Measurements from ENCODE around the gene MUC12. TPM values are rescaled to one million over a fixed set of nuclear protein-coding genes. Genes with fewer than 3 reads are reported as not detected.
"Not testable (repeated sequence)": the region's sequence is repeated elsewhere in the genome, so short reads cannot be mapped to it uniquely, and the experiment has no call there.

Gene MUC12
- total RNA-seq, 1 experiment from 2014 or later, result 3.8 TPM

DNA sequence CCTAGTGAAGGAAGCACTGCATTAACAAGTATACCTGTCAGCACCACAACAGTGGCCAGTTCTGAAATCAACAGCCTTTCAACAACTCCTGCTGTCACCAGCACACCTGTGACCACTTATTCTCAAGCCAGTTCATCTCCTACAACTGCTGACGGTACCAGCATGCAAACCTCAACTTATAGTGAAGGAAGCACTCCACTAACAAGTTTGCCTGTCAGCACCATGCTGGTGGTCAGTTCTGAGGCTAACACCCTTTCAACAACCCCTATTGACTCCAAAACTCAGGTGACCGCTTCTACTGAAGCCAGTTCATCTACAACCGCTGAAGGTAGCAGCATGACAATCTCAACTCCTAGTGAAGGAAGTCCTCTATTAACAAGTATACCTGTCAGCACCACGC lies 66.6 kb downstream of the MUC12 start:
- Histone ChIP-seq H3K36me3 (ENCODE audit: low read depth) (no peaks in the 10 kb centered on the region), H3K27me3 (ENCODE audit: insufficient read depth, low read depth) (peaks cover 94% of the 10 kb centered on the region), H3K4me1 (replicated peaks; ENCODE audit: insufficient read depth) (no peaks in the 10 kb centered on the region), H3F3A (ENCODE audit: insufficient read depth, low read depth) (no peaks in the 10 kb centered on the region), H4K20me1 (ENCODE audit: insufficient read depth) (no peaks in the 10 kb centered on the region), H3K4me2 (no peak overlapping the region), H3K9me3 (ENCODE audit: insufficient read depth, low read depth) (no peaks in the 10 kb centered on the region), H3K9me2 (ENCODE audit: insufficient read depth) (no peaks in the 10 kb centered on the region), H3K4me3 (no peak overlapping the region), H2AFZ (no peak overlapping the region), H3K79me2 (ENCODE audit: low read depth) (no peaks in the 10 kb centered on the region), H3K27ac (no peak overlapping the region)
- TF ChIP-seq, protein P1, sequence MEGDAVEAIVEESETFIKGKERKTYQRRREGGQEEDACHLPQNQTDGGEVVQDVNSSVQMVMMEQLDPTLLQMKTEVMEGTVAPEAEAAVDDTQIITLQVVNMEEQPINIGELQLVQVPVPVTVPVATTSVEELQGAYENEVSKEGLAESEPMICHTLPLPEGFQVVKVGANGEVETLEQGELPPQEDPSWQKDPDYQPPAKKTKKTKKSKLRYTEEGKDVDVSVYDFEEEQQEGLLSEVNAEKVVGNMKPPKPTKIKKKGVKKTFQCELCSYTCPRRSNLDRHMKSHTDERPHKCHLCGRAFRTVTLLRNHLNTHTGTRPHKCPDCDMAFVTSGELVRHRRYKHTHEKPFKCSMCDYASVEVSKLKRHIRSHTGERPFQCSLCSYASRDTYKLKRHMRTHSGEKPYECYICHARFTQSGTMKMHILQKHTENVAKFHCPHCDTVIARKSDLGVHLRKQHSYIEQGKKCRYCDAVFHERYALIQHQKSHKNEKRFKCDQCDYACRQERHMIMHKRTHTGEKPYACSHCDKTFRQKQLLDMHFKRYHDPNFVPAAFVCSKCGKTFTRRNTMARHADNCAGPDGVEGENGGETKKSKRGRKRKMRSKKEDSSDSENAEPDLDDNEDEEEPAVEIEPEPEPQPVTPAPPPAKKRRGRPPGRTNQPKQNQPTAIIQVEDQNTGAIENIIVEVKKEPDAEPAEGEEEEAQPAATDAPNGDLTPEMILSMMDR (conservative IDR thresholded peaks at IDR 0.05), result no peak
- TF ChIP-seq EZH2 (IDR thresholded peaks at IDR 0.05; ENCODE audit: low read depth), result no peak
- ChIA-PET POLR2A (ENCODE audit: unreplicated experiment) (no interaction called here), CTCF (no interaction called here)
- intact Hi-C loops (cut with micrococcal nuclease; ENCODE audit: unreplicated experiment), result no loop called here
- BruUV-seq (replicated peaks), result no TSS peak
- no peak for DNase-seq

DNA sequence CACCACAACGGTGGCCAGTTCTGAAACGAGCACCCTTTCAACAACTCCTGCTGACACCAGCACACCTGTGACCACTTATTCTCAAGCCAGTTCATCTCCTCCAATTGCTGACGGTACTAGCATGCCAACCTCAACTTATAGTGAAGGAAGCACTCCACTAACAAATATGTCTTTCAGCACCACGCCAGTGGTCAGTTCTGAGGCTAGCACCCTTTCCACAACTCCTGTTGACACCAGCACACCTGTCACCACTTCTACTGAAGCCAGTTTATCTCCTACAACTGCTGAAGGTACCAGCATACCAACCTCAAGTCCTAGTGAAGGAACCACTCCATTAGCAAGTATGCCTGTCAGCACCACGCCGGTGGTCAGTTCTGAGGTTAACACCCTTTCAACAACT lies 71.9 kb downstream of the MUC12 start:
- H3K27ac ChIP-seq; H3K36me3 ChIP-seq (ENCODE audit: low read depth); H3K4me2 ChIP-seq; POLR2A ChIA-PET (ENCODE audit: unreplicated experiment); CTCF ChIA-PET; H3K9me2 ChIP-seq (ENCODE audit: insufficient read depth); BruUV-seq (replicated peaks); H3K4me3 ChIP-seq; H4K20me1 ChIP-seq (ENCODE audit: insufficient read depth); H2AFZ ChIP-seq; H3K79me2 ChIP-seq (ENCODE audit: low read depth); DNase-seq; intact Hi-C loops (cut with micrococcal nuclease; ENCODE audit: unreplicated experiment); H3K9me3 ChIP-seq (ENCODE audit: insufficient read depth, low read depth); H3F3A ChIP-seq (ENCODE audit: insufficient read depth, low read depth); H3K4me1 ChIP-seq (replicated peaks; ENCODE audit: insufficient read depth): not testable (repeated sequence)
- H3K27me3 ChIP-seq (ENCODE audit: insufficient read depth, low read depth), result peaks cover 98% of the 10 kb centered on the region

DNA sequence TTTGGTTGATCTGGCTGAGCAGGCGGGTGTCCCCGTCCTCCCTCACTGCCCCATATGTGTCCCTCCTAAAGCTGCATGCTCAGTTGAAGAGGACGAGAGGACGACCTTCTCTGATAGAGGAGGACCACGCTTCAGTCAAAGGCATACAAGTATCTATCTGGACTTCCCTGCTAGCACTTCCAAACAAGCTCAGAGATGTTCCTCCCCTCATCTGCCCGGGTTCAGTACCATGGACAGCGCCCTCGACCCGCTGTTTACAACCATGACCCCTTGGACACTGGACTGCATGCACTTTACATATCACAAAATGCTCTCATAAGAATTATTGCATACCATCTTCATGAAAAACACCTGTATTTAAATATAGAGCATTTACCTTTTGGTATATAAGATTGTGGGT lies 89.0 kb downstream of the MUC12 start:
- TF ChIP-seq EZH2 (IDR thresholded peaks at IDR 0.05; ENCODE audit: low read depth), result no peak
- TF ChIP-seq, protein P1 (conservative IDR thresholded peaks at IDR 0.05), result no peak
- ChIA-PET POLR2A (ENCODE audit: unreplicated experiment) (no interaction called here), CTCF (interaction anchor here (1.0 kb wide), 2 partner anchors 100 to 169 kb away, joined by 4 to 6 read pairs; partner anchors contain the start of gene UFSP1)

GRCh38 chr7:101059620-101059942 lies 90.2 kb downstream of the MUC12 start:
- H3K27ac ChIP-seq, result no peak overlapping the region
- H3K4me3 ChIP-seq, result no peak overlapping the region
- no peak overlapping the region for H2AFZ ChIP-seq
- H3K36me3 ChIP-seq (ENCODE audit: low read depth), result no peaks in the 10 kb centered on the region
- CTCF ChIA-PET, result interaction anchor here (0.7 kb wide), 1 partner anchor 82 kb away, joined by 8 read pairs; no protein-coding TSS in a partner anchor
- no peaks in the 10 kb centered on the region for H3K9me3 ChIP-seq (ENCODE audit: insufficient read depth, low read depth)
- no peaks in the 10 kb centered on the region for H4K20me1 ChIP-seq (ENCODE audit: insufficient read depth)
- no peaks in the 10 kb centered on the region for H3K79me2 ChIP-seq (ENCODE audit: low read depth)
- H3F3A ChIP-seq (ENCODE audit: insufficient read depth, low read depth), result no peaks in the 10 kb centered on the region
- no peak for TF ChIP-seq EZH2 (IDR thresholded peaks at IDR 0.05; ENCODE audit: low read depth)
- TF ChIP-seq, protein P1 (conservative IDR thresholded peaks at IDR 0.05), result no peak
- BruUV-seq (replicated peaks), result no TSS peak
- H3K4me1 ChIP-seq (replicated peaks; ENCODE audit: insufficient read depth), result no peaks in the 10 kb centered on the region
- peaks cover 54% of the 10 kb centered on the region for H3K27me3 ChIP-seq (ENCODE audit: insufficient read depth, low read depth)
- no peaks in the 10 kb centered on the region for H3K9me2 ChIP-seq (ENCODE audit: insufficient read depth)
- intact Hi-C loops (cut with micrococcal nuclease; ENCODE audit: unreplicated experiment), result loop anchor here (1.0 to 5.0 kb wide), 6 partner anchors 79 to 352 kb away; partner anchors contain the start of gene POP7
- no peak for DNase-seq
- POLR2A ChIA-PET (ENCODE audit: unreplicated experiment), result no interaction called here
- H3K4me2 ChIP-seq, result no peak overlapping the region

More for the DNA sequence above, 89.0 kb downstream of the MUC12 start:
- H4K20me1 ChIP-seq (ENCODE audit: insufficient read depth), result no peaks in the 10 kb centered on the region
- peak in 1 of 2 experiments; percentile 58 for DNase-seq
- no TSS peak for BruUV-seq (replicated peaks)
- no peaks in the 10 kb centered on the region for H3K9me2 ChIP-seq (ENCODE audit: insufficient read depth)
- H3K4me2 ChIP-seq, result no peak overlapping the region
- H3K4me1 ChIP-seq (replicated peaks; ENCODE audit: insufficient read depth), result no peaks in the 10 kb centered on the region
- no peak overlapping the region for H3K4me3 ChIP-seq
- H3K27ac ChIP-seq, result no peak overlapping the region
- peaks cover 61% of the 10 kb centered on the region for H3K27me3 ChIP-seq (ENCODE audit: insufficient read depth, low read depth)
- H3K9me3 ChIP-seq (ENCODE audit: insufficient read depth, low read depth), result no peaks in the 10 kb centered on the region
- no peaks in the 10 kb centered on the region for H3K79me2 ChIP-seq (ENCODE audit: low read depth)
- H3F3A ChIP-seq (ENCODE audit: insufficient read depth, low read depth), result no peaks in the 10 kb centered on the region
- no peaks in the 10 kb centered on the region for H3K36me3 ChIP-seq (ENCODE audit: low read depth)
- no peak overlapping the region for H2AFZ ChIP-seq
- intact Hi-C loops (cut with micrococcal nuclease; ENCODE audit: unreplicated experiment), result loop anchor here (2.0 to 5.0 kb wide), 2 partner anchors 92 to 351 kb away; partner anchors contain the start of gene POP7
